Activated CD8-positive, alpha-beta memory T cell treated with anti-CD3 and anti-CD28 coated beads, Interleukin-2, amount 50 U/mL, for 24 hours (primary cell): ENCODE data around the gene GHSR.

ENCODE experiments used
- DNase-seq: peaks from one replicate; pipeline ENCODE4 v3.0.0-alpha.2; 2020; ENCODE audit errors: extremely low read depth

GHSR gene

GRCh38 chr3:172437713-172438112, 10.5 kb downstream of the GHSR start:
- DNase-seq = no peak

DNA sequence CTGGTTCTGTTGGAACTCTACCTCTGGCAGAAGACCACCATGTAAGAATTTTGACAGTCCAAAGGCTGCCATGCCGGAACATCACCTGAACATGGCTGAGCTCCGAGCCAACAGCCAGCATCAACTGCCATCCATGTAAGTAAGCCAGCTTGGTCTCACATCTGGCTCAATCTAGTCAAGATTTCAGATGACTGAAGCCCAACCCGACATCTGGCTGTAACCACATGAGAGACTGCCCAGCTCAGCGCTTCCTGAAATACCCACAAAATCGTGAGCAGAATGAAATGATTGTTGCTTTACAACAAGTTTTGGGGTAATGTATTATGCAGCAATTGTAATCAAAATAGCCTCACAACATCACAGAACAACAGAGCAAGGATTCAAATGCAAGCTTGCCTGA, 32.9 kb downstream of the GHSR start:
- DNase-seq = no peak

GRCh38 chr3:172411478-172411947, 36.7 kb downstream of the GHSR start:
- no peak for DNase-seq

- no peak for DNase-seq
Measured at GRCh38 chr3:172410702-172411477, 37.4 kb downstream of the GHSR start.

GRCh38 chr3:172407872-172408271, 40.4 kb downstream of the GHSR start:
- DNase-seq = no peak

DNA sequence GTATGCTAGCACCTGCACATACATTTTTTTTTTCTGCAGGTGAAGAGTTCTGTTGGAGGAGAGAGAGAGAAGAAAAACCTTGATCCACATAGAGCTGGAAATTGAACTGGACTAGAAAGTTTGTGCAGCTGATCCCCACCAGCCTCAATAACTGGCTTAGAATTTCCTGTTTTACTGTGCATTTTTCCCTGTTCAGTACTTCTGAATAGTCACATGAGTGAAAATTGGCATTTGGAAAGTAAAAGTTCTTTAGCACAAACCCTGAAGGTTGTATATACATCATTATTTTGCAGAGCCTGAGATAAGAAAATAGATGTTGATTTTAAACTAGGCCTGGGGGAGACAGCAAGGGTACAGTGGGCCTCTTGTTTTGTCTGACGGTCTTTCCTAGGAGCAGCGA, 42.3 kb downstream of the GHSR start:
- no peak for DNase-seq

GRCh38 chr3:172404237-172404962, 43.9 kb downstream of the GHSR start:
- DNase-seq = no peak

GRCh38 chr3:172402892-172403643, 45.2 kb downstream of the GHSR start:
- no peak for DNase-seq

- no peak for DNase-seq
Measured at GRCh38 chr3:172402090-172402489, 46.2 kb downstream of the GHSR start.

DNA sequence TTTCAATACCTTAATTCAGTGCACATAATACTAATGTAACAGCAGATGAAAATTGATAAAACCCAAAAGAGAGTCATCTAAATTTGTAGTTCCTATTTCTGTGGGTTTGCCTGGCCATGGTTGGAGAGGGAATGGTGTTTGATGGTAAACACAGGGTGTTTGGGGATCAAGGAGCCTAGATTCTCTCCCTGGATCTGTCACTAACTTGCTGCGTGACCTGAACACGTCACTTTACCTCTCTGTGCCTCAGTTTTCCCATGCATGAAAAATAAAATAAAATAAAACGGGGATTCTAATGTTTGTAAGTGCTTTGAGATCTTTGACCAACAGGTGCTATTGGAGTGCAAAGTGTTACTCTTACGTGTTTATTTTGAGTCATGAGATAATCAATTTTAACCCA, 49.8 kb downstream of the GHSR start:
- no peak for DNase-seq

DNA sequence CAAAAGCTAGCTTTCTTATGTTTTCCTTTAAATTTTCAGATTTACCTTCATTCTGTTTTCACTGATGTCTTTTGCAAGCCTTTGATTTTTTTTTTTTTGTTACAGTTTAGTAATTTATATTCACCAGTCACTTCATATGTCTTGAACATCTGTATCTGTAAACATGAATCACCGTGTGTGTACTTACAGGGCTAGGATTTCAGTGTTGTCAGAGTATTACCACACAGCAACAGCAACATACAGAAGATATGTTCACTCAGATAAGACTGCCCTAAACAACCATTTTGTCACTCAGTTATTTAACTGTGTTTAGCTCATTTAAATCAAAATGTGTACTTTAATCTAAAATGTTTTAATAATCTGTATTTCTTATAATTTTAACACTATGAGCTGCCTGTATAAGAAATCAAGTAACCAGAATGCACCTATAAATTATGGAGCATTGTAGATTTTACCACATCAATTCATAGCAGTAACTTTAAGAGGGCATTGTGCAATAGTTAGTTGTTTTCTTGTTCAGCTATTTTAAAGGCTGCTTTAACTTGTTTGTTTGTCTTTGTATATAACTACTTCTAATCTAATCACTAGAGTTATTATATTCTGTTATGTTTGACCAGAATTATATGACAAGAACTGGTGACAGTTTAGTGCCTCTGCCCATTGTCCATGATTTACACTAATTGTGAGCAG, 50.4 kb downstream of the GHSR start:
- DNase-seq = no peak

GRCh38 chr3:172396400-172396799, 51.9 kb downstream of the GHSR start:
- no peak for DNase-seq

DNA sequence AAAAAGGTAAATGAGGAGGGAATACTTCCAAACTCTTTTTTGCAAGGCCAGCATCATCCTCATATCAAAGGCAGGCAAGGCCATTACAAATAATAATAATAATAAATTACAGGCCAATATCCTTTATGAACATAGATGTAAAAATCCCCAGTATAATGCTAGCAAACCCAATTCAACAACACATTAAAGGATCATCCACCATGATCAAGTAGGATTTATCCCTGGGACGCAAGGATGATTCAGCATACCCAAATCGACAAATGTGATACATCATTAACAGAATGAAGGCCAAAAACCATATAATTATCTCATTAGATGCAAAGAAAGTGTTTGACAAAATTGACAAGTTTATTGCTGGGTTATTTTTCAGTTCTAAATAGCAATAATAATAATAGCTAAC, 53.6 kb downstream of the GHSR start:
- no peak for DNase-seq
